AG04450 (cell line): ENCODE data around the gene KLRC4. TPM values are rescaled to one million over a fixed set of nuclear protein-coding genes. Genes with fewer than 3 reads are reported as not detected.
"Not testable (repeated sequence)": the region's sequence is repeated elsewhere in the genome, so short reads cannot be mapped to it uniquely, and the experiment has no call there.

Experiments used
- CTCF ChIA-PET: fragments of 300-600, 350-600 bp; formaldehyde crosslinking; extraction: SDS; loops from one replicate; lab custom pipeline; 2022; ENCODE audit warnings: antibody characterized with exemption, inconsistent platforms; lab: Charles Lee
- POLR2A ChIA-PET: fragments of 350-600 bp; formaldehyde crosslinking; extraction: SDS; loops from one replicate; lab custom pipeline; 2021; ENCODE audit warnings: antibody characterized with exemption, inconsistent platforms; lab: Yijun Ruan, JAX
- DNase-seq: peaks from one replicate; pipeline ENCODE4 v3.0.0-alpha.2; 2011; ENCODE audit warnings: low read depth, low spot score
- H3K27ac ChIP-seq: one replicate; pipeline ENCODE4 v1.5.1; 2012; ENCODE audit warnings: low read depth, low read length, control low read depth
- H3K27me3 ChIP-seq: one replicate; pipeline ENCODE4 v1.6.0; 2012; ENCODE audit warnings: low read length; ENCODE audit not compliant: control insufficient read depth, insufficient read depth
- H3K4me3 ChIP-seq: 2 replicates; pipeline ENCODE4 v1.5.1; 2011; ENCODE audit warnings: mild to moderate bottlenecking, low read depth, low read length, control low read depth
- H3K9me3 ChIP-seq: 2 replicates; pipeline ENCODE4 v1.5.1; 2012; ENCODE audit warnings: low read length; ENCODE audit not compliant: control insufficient read depth, insufficient read depth
- polyA plus RNA-seq: library from polyadenylated mRNA; depleted of rRNA; stranded (reverse); fragments of >200 nt; gene quantifications from 2 replicates; pipeline ENCODE4 v1.2.3, GENCODE V29; 2011
- TF ChIP-seq, protein P1 (sequence below): IDR thresholded peaks from 2 replicates; pipeline ENCODE4 v1.5.1; 2011; ENCODE audit warnings: low read depth, low read length, control low read depth, inconsistent platforms

KLRC4 gene
- polyA plus RNA-seq, 1 experiment, result not detected

DNA sequence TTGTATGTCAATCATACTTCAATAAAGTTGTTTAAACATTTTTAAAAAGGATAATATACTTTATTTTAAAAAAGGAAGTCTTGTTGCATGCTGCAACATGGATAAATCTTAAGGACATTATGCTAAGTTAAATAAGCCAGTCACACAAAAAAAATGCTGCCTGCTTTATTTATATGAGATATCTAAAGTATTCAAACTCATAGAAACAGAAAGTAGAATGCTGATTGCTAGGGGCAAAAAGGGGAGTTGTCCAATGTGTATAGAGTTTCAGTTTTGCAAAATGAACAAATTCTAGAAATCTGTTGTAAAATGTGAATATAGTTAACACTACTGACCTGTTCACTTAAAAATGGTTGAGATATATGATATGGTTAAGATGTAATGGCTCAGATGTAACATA, 8.7 kb downstream of the KLRC4 start:
- TF ChIP-seq, protein P1, sequence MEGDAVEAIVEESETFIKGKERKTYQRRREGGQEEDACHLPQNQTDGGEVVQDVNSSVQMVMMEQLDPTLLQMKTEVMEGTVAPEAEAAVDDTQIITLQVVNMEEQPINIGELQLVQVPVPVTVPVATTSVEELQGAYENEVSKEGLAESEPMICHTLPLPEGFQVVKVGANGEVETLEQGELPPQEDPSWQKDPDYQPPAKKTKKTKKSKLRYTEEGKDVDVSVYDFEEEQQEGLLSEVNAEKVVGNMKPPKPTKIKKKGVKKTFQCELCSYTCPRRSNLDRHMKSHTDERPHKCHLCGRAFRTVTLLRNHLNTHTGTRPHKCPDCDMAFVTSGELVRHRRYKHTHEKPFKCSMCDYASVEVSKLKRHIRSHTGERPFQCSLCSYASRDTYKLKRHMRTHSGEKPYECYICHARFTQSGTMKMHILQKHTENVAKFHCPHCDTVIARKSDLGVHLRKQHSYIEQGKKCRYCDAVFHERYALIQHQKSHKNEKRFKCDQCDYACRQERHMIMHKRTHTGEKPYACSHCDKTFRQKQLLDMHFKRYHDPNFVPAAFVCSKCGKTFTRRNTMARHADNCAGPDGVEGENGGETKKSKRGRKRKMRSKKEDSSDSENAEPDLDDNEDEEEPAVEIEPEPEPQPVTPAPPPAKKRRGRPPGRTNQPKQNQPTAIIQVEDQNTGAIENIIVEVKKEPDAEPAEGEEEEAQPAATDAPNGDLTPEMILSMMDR, result no peak
- H3K27me3 ChIP-seq, result no peaks in the 10 kb centered on the region
- no peak overlapping the region for H3K4me3 ChIP-seq
- ChIA-PET POLR2A (no interaction called here), CTCF (no interaction called here)
- H3K9me3 ChIP-seq, result no peaks in the 10 kb centered on the region
- H3K27ac ChIP-seq, result no peak overlapping the region
- no peak for DNase-seq

DNA sequence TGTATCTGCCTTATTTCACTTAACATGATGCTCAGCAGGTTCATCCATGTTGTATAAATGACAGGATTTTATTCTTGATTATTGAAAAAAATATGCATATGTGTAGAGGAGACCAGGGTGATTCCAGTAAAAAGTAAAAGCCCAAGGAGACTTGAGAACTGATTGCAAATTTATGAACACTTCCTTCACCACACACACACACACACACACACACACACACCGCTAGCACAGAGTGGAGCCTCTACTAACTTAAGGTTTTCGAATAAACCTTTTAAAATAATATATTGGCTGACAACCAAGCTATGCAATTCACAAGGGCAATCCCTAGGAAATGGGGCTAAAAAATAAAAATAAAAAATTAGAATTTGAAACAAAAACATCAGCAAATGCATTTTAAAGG, 11.4 kb downstream of the KLRC4 start:
- POLR2A ChIA-PET, result no interaction called here

DNA sequence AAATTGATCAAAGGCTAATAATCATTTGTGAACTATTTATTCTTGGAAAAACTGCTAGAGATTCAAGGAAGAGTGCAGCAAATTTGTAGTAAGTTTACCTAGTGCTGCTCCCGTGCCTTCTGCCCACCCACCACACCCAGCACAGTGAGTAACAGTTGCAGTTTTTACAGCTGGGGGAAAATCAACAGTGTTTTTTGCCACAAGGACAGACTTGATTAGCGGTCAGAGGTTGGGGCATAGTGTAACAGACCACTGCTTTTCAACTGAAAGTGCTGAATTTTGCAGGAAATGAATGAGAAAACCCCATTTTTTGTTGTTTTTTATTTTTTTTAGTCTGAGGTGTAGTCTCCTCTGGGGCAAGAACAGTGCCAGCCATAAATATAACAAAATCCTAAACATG, 12.3 kb downstream of the KLRC4 start:
- TF ChIP-seq, protein P1, result no peak
- no peaks in the 10 kb centered on the region for H3K9me3 ChIP-seq
- no peak for DNase-seq
- H3K4me3 ChIP-seq, result no peak overlapping the region
- H3K27ac ChIP-seq, result no peak overlapping the region
- ChIA-PET POLR2A (interaction anchor here (0.6 kb wide), 1 partner anchor 277 kb away, joined by 7 read pairs; no protein-coding TSS in a partner anchor), CTCF (no interaction called here)
- H3K27me3 ChIP-seq, result no peaks in the 10 kb centered on the region

More for the DNA sequence above, 11.4 kb downstream of the KLRC4 start:
- Histone ChIP-seq H3K27me3 (no peaks in the 10 kb centered on the region), H3K9me3 (no peaks in the 10 kb centered on the region), H3K27ac (no peak overlapping the region), H3K4me3 (no peak overlapping the region)
- DNase-seq, result no peak
- TF ChIP-seq, protein P1, result no peak
- CTCF ChIA-PET, result no interaction called here

DNA sequence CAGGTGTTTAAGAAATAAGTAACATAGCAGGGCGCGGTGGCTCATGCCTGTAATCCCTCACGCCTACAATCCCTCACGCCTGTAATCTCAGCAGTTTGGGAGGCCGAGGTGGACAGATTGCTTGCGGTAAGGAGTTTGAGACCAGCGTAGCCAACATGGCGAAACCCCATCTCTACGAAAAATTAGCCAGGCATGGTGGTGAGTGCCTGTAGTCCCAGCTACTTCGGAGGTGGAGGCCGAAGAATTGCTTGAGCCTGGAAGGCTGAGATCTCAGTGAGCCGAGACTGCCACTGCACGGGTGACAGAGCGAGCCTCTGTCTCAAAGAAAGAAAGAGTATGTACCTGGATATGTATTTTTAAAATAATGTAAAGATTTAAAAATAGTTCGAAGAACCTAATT, 13.4 kb downstream of the KLRC4 start:
- H3K9me3 ChIP-seq, H3K27ac ChIP-seq, H3K27me3 ChIP-seq, H3K4me3 ChIP-seq, CTCF ChIA-PET, POLR2A ChIA-PET, DNase-seq: not testable (repeated sequence)

DNA sequence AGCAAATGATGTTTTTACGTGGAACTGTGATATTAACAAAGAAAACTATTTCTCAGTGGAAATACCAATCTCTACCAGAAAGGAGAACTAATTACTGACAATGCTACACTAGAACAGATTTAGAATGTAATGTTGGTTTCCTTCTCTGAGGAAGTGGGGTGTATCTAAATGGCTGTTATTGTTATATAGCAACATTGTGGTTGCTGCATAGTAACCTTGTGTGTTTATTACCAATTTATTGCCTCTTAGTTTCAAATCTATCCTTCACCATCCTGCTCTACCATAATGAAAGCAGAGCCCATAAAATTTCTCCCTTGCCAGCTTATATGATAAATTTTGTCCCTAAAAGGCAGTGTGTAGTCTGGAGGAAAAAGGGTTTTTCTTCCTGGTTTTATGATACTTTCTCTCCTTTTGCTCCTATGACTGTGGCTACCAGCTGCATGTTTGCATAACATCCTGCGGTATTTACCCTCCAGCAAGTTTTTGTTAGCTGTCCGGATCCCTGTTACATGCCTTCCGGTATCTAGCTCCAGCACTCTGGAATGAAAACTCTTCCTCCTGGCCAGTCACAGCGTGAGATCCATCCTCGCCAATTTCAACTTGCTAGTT, 14.1 kb downstream of the KLRC4 start:
- DNase-seq, result peak; percentile 23
- TF ChIP-seq, protein P1, result no peak
- H3K27me3 ChIP-seq, result no peaks in the 10 kb centered on the region
- no peak overlapping the region for H3K27ac ChIP-seq
- no peaks in the 10 kb centered on the region for H3K9me3 ChIP-seq
- POLR2A ChIA-PET, result no interaction called here
- CTCF ChIA-PET, result no interaction called here
- H3K4me3 ChIP-seq, result no peak overlapping the region

- H3K4me3 ChIP-seq, H3K27me3 ChIP-seq, POLR2A ChIA-PET, DNase-seq, CTCF ChIA-PET, H3K9me3 ChIP-seq, H3K27ac ChIP-seq: not testable (repeated sequence)
Observed at GRCh38 chr12:10394531-10395152, 14.9 kb downstream of the KLRC4 start.
